PC-3 (cell line): ENCODE data around the gene DAPK1. TPM values are rescaled to one million over a fixed set of nuclear protein-coding genes. Genes with fewer than 3 reads are reported as not detected.

Experiments
- ATAC-seq: fragments of 200-7000 bp; cut with Tn5 transposase; 2 replicates; pipeline ENCODE4 v1.9.1; 2020; ENCODE audit warnings: mild to moderate bottlenecking, moderate library complexity
- BruUV-seq: library from RNA; stranded (reverse); fragments of 400-500 nt; replicated peaks from 2 replicates; lab custom pipeline; 2021; lab: Mats Ljungman, UMichigan
- CTCF ChIA-PET: fragments of 300-600 bp; sonication (Branson Sonifier 250); formaldehyde crosslinking; loops from one replicate; lab custom pipeline; 2022; ENCODE audit warnings: antibody characterized with exemption; lab: Charles Lee
- POLR2A ChIA-PET: fragments of 300-600 bp; sonication (Branson Sonifier 250); formaldehyde crosslinking; loops from one replicate; lab custom pipeline; 2022; ENCODE audit warnings: antibody characterized with exemption; ENCODE audit not compliant: unreplicated experiment; lab: Charles Lee
- DNase-seq: peaks from one replicate; pipeline ENCODE4 v3.0.0-alpha.2; 2015
- H2AFZ ChIP-seq: fragments of 300-600 bp; sonication (generic); 2 replicates; pipeline ENCODE4 v1.6.0; 2016; ENCODE audit warnings: antibody characterized with exemption, low read length
- H3F3A ChIP-seq: fragments of 300-600 bp; sonication (generic); one replicate; pipeline ENCODE4 v1.6.0; 2017; ENCODE audit warnings: antibody characterized with exemption, low read length, control low read depth, mild to moderate bottlenecking; ENCODE audit not compliant: unreplicated experiment
- H3K27ac ChIP-seq: fragments of 300-600 bp; sonication (generic); 2 replicates; pipeline ENCODE4 v1.5.1; 2016; ENCODE audit warnings: mild to moderate bottlenecking, low read length
- H3K27me3 ChIP-seq: fragments of 300-600 bp; sonication (generic); 2 replicates; pipeline ENCODE4 v1.6.1; 2016; ENCODE audit warnings: low read length, mixed read lengths
- H3K36me3 ChIP-seq: fragments of 300-600 bp; sonication (generic); 2 replicates; pipeline ENCODE4 v1.6.1; 2016; ENCODE audit warnings: low read depth, mixed run types, low read length, mixed read lengths
- H3K4me1 ChIP-seq: fragments of 300-600 bp; sonication (generic); 2 replicates; pipeline ENCODE4 v1.5.1; 2016; ENCODE audit warnings: low read length; ENCODE audit not compliant: insufficient read depth
- H3K4me2 ChIP-seq: fragments of 300-600 bp; sonication (generic); 2 replicates; pipeline ENCODE4 v1.6.0; 2016; ENCODE audit warnings: low read length
- H3K4me3 ChIP-seq: fragments of 300-600 bp; sonication (generic); 2 replicates; pipeline ENCODE4 v1.5.1; 2016; ENCODE audit warnings: mild to moderate bottlenecking, low read length, mixed read lengths
- H3K79me2 ChIP-seq: fragments of 300-600 bp; sonication (generic); 2 replicates; pipeline ENCODE4 v1.6.1; 2017; ENCODE audit warnings: low read length, mixed read lengths
- H3K9ac ChIP-seq: fragments of 300-600 bp; sonication (generic); 2 replicates; pipeline ENCODE4 v1.6.0; 2016; ENCODE audit warnings: mild to moderate bottlenecking, low read length
- H3K9me2 ChIP-seq: fragments of 300-600 bp; sonication (generic); replicated peaks from 2 replicates; pipeline ENCODE4 v1.6.1; 2016; ENCODE audit warnings: mixed run types, low read length, mixed read lengths
- H3K9me3 ChIP-seq: fragments of 300-600 bp; sonication (generic); 2 replicates; pipeline ENCODE4 v1.6.1; 2016; ENCODE audit warnings: low read length, mixed read lengths
- H4K20me1 ChIP-seq: fragments of 300-600 bp; sonication (generic); 2 replicates; pipeline ENCODE4 v1.6.1; 2016; ENCODE audit warnings: low read length, mixed read lengths
- CTCF ChIP-seq: fragments of 300-600 bp; sonication (generic); conservative IDR thresholded peaks from 2 replicates; pipeline ENCODE4 v1.5.1; 2017; ENCODE audit warnings: antibody characterized with exemption, low read depth, mild to moderate bottlenecking, low read length
- EZH2 ChIP-seq: fragments of 300-600 bp; sonication (generic); IDR thresholded peaks from one replicate; pipeline ENCODE4 v1.6.1; 2017; ENCODE audit warnings: antibody characterized with exemption, mild to moderate bottlenecking, low read length; ENCODE audit not compliant: unreplicated experiment
- EZH2phosphoT487 ChIP-seq: fragments of 300-600 bp; sonication (generic); IDR thresholded peaks from 2 replicates; pipeline ENCODE4 v1.6.1; 2018; ENCODE audit warnings: mild to moderate bottlenecking, antibody characterized with exemption, low read length, borderline replicate concordance
- intact Hi-C: fragments of 100-400 bp; cut with micrococcal nuclease; formaldehyde crosslinking; loops from 2 replicates; pipeline ENCODE4 v1.9.0; 2023
- total RNA-seq: library from RNA; depleted of rRNA; stranded (reverse); fragments of >200 nt; gene quantifications from 2 replicates; pipeline ENCODE4 v1.2.3, GENCODE V29; 2014

The DAPK1 gene
- total RNA-seq, 1 experiment from 2014 or later: not detected

DNA sequence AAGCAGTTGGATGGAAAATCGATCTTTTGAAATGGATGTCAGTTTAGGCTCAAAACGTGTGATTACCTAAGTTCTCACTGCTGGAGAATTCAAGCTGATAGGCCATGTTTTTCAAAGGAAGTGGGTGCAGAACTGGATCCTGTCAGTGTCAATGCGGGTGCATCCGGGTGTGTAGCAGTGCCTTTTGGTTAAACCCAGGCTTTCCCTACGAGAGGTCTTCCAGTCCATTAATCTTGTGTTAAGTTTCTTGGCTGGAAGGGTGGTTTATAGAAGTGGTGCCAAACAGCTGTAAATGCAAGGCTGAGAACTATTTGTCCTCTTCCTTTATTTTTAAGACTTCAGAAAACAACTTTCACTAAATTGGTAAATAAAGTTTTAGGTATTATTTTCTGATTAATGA is 71.9 kb downstream of the DAPK1 start:
- Histone ChIP-seq H3F3A (no peaks in the 10 kb centered on the region), H3K9ac (no peak overlapping the region), H3K4me2 (no peak overlapping the region), H3K4me3 (no peak overlapping the region), H3K4me1 (no peaks in the 10 kb centered on the region), H4K20me1 (no peaks in the 10 kb centered on the region), H3K27me3 (no peaks in the 10 kb centered on the region; the same call in none of the 2 replicates), H2AFZ (no peak overlapping the region), H3K9me3 (no peaks in the 10 kb centered on the region), H3K36me3 (no peaks in the 10 kb centered on the region), H3K9me2 (no peaks in the 10 kb centered on the region), H3K79me2 (no peaks in the 10 kb centered on the region), H3K27ac (no peak overlapping the region)
- CTCF ChIA-PET: no interaction called here
- no TSS peak for BruUV-seq
- TF ChIP-seq EZH2 (no peak), CTCF (no peak), EZH2phosphoT487 (no peak)
- ATAC-seq (no peak), DNase-seq (no peak)
- intact Hi-C loops: no loop called here
- POLR2A ChIA-PET: no interaction called here

DNA sequence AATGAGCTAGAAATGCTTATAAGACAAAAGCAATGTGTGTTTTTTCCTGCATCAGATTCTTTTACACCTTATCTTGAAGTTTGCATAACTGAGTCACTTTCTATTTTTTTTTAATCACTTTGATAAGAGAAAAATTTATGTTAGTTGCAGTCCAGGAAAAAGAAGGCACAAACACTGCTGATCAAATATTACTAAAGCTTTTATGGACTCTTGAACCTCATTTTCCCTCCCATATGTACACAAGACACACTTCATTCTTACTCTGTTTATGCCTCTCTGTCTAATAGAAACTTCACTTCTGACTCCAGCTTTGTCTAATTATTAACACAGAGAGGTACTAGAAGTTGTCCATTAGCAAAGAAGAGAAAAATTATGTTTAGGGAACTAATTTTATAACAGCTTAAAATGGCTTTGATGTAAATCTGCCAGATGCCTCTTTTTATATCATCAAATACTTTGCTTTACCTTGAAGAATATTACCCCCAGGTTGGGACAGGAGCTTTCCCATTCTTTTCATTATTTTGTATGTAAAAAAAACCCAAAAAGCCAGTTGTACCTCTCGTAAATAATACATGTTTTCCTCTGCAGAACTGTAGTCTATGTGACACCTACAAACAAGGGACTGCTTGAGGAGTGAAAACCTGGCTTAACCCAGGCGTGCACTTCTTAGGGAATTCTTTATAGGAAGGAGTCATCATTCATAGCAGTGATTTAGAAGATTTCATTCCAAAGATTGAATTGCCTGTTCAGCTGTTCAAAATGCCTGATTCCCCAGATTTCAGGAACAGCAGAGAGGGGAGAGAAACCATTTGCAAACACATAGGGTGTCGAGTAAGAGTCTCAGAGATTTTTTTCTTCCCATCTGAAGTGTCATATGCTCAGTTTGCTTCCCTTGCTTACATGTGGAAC is 72.6 kb downstream of the DAPK1 start:
- Histone ChIP-seq H4K20me1 (no peaks in the 10 kb centered on the region), H3K27me3 (no peaks in the 10 kb centered on the region; the same call in none of the 2 replicates), H3K9me2 (no peaks in the 10 kb centered on the region), H3F3A (no peaks in the 10 kb centered on the region), H3K27ac (no peak overlapping the region), H3K4me3 (no peak overlapping the region), H3K4me1 (no peaks in the 10 kb centered on the region), H3K9ac (no peak overlapping the region), H3K79me2 (no peaks in the 10 kb centered on the region), H3K4me2 (no peak overlapping the region), H3K9me3 (no peaks in the 10 kb centered on the region), H3K36me3 (no peaks in the 10 kb centered on the region), H2AFZ (no peak overlapping the region)
- no TSS peak for BruUV-seq
- intact Hi-C loops: no loop called here
- DNase-seq (no peak), ATAC-seq (no peak)
- POLR2A ChIA-PET: no interaction called here
- CTCF ChIA-PET: no interaction called here
- no peak for TF ChIP-seq CTCF
- no peak for TF ChIP-seq EZH2phosphoT487
- TF ChIP-seq EZH2: no peak

- no TSS peak for BruUV-seq
- ATAC-seq (no peak), DNase-seq (no peak)
- POLR2A ChIA-PET: no interaction called here
- Histone ChIP-seq H3K9me3 (no peaks in the 10 kb centered on the region), H3K36me3 (no peaks in the 10 kb centered on the region), H3K9me2 (no peaks in the 10 kb centered on the region), H3K27ac (no peak overlapping the region), H3K79me2 (no peaks in the 10 kb centered on the region), H4K20me1 (no peaks in the 10 kb centered on the region), H3K27me3 (peaks cover 18% of the 10 kb centered on the region), H3F3A (no peaks in the 10 kb centered on the region), H3K9ac (no peak overlapping the region), H2AFZ (no peak overlapping the region), H3K4me1 (no peaks in the 10 kb centered on the region), H3K4me3 (no peak overlapping the region), H3K4me2 (no peak overlapping the region)
- CTCF ChIA-PET: no interaction called here
- TF ChIP-seq EZH2phosphoT487: no peak
- no peak for TF ChIP-seq EZH2
- TF ChIP-seq CTCF: no peak
- intact Hi-C loops: no loop called here
Observed at GRCh38 chr9:87572719-87573118, 75.1 kb downstream of the DAPK1 start.
